Esophagus muscularis mucosa (tissue), 3 donors: ENCODE data around the gene ZRANB2.

Source experiments
- POLR2A ChIP-seq: fragments of 450-650 bp; IDR thresholded peaks from one replicate; pipeline ENCODE4 v1.6.1; 2017; ENCODE audit warnings: antibody characterized with exemption, moderate library complexity, mild to moderate bottlenecking, low read depth
- POLR2AphosphoS5 ChIP-seq, 2 donors: sonication (generic); formaldehyde crosslinking; IDR thresholded peaks; one replicate each; pipeline ENCODE4 v1.6.1; 2017; ENCODE audit warnings: antibody characterized with exemption in 2 of 2
- TF ChIP-seq, protein P1 (sequence below), 3 experiments: fragments of 200-600 bp in 2 of 3; fragments of 450-650 bp in 1 of 3; sonication (generic) in 2 of 3; IDR thresholded peaks; one replicate each; pipeline ENCODE4 v1.5.1; 2017 to 2019; ENCODE audit warnings: antibody characterized with exemption in 3 of 3, mild to moderate bottlenecking in 2 of 3, moderate library complexity in 1 of 3

- TF ChIP-seq, protein P1, sequence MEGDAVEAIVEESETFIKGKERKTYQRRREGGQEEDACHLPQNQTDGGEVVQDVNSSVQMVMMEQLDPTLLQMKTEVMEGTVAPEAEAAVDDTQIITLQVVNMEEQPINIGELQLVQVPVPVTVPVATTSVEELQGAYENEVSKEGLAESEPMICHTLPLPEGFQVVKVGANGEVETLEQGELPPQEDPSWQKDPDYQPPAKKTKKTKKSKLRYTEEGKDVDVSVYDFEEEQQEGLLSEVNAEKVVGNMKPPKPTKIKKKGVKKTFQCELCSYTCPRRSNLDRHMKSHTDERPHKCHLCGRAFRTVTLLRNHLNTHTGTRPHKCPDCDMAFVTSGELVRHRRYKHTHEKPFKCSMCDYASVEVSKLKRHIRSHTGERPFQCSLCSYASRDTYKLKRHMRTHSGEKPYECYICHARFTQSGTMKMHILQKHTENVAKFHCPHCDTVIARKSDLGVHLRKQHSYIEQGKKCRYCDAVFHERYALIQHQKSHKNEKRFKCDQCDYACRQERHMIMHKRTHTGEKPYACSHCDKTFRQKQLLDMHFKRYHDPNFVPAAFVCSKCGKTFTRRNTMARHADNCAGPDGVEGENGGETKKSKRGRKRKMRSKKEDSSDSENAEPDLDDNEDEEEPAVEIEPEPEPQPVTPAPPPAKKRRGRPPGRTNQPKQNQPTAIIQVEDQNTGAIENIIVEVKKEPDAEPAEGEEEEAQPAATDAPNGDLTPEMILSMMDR (IDR thresholded peaks at IDR 0.05): no peak
- TF ChIP-seq POLR2AphosphoS5 (IDR thresholded peaks at IDR 0.05) (no peak), POLR2A (no peak)
Measured at GRCh38 chr1:71028981-71029380, 51.9 kb downstream of the ZRANB2 start.
